ENCODE data around the gene FRAS1.
A peak's percentile ranks its signal among the peaks of the same experiment; 100 is the strongest.
"Not testable (repeated sequence)": the region's sequence is repeated elsewhere in the genome, so short reads cannot be mapped to it uniquely, and the experiment has no call there.

Gene FRAS1

DNA sequence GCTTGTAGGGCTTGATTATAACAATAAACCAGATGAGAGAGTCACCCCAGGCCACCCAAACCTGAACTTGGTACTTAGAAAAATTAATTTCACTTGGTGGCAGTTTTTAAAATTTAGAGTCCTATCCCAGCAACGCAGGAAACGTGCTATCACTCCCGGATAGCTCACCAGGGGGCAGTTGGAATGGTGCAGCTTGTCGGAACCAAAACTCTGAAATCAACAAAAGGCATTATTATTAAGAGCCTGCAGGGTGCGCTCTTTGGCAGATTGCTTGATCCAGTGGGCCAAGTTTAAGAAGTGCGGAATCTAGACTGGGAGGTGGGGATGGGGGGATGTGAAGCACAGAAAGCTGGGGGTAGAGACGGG, 2.4 kb downstream of the FRAS1 start:
- DNase-seq: peak; percentile 84

GRCh38 chr4:78059938-78060337, 2.8 kb downstream of the FRAS1 start:
- DNase-seq: no peak

- DNase-seq: peak; percentile 71
Observed at GRCh38 chr4:78061939-78062570, 4.9 kb downstream of the FRAS1 start.

- no peak for DNase-seq
Observed at GRCh38 chr4:78065508-78066192, 8.5 kb downstream of the FRAS1 start.

DNA sequence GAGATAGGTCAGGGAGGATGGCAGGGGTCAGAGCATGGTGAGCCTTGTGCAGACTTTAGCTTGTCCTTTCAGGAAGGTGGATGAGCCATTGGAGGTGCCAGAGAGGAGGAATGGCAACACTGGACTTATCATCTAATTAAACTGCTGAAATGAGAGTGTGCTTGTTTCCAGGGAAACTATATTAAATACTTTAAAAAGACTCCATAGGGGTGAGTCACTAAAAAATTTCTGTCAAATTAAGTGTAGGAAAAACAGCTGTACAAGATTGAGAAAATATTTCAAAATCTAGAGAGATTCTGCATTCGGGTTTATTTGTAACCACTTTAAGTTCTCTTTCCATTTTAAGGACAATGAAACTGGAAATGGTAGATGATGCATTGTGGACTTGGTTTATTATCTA, 11.4 kb downstream of the FRAS1 start:
- no peak for DNase-seq

GRCh38 chr4:78069319-78069718, 12.2 kb downstream of the FRAS1 start:
- DNase-seq: no peak

- no peak for DNase-seq
Observed at GRCh38 chr4:78069859-78070258, 12.7 kb downstream of the FRAS1 start.

DNA sequence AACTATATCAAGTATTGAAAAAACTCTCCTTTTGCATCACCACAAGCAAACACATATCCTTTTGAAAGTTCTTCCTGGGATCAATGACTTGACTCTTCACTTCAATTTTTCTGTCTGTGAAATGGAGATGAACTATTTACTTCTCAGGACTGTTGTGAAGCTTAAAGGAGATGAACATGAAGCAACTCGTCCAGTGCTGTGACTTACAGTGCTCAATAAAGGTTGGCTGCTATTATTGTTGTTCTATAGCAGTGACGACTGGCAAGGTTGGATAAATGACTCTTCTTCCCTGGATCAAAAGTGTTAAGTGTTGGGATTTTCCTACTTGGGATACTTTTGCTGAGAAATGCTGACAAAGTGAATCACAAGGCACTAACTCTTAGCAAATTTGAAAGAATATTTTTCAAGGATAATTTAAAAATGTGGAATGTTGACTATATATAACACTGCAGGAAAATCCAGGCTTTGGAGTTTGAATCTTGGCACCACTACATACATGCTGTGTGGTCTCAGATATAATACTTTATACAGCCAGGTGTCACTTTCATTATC, 13.7 kb downstream of the FRAS1 start:
- no peak for DNase-seq

DNA sequence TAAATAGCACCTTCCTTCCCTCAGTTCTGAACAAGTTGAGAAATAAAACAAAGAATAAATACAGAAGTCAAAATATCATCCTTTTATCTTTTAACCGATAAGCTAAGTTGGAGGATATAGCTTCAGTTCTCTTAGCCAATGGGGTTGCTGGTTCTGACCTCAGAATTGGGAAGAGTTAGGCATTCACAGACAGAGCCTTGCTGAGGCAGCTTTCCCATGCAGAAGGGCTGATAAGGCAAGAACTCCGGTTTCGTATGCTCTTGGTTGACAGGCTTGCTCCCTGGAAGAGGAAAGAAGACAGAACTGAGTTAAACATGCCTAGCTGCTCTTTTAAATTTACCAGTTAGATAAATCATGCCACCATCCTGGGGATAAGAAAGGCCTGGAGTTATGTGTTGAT, 17.6 kb downstream of the FRAS1 start:
- DNase-seq: no peak

GRCh38 chr4:78075986-78076385, 18.9 kb downstream of the FRAS1 start:
- DNase-seq: no peak

- no peak for DNase-seq
Observed at GRCh38 chr4:78078101-78078500, 21.0 kb downstream of the FRAS1 start.

GRCh38 chr4:78079726-78080430, 22.8 kb downstream of the FRAS1 start:
- DNase-seq: peak; percentile 91

GRCh38 chr4:78081541-78081940, 24.4 kb downstream of the FRAS1 start:
- no peak for DNase-seq

GRCh38 chr4:78083035-78083434, 25.9 kb downstream of the FRAS1 start:
- no peak for DNase-seq

DNA sequence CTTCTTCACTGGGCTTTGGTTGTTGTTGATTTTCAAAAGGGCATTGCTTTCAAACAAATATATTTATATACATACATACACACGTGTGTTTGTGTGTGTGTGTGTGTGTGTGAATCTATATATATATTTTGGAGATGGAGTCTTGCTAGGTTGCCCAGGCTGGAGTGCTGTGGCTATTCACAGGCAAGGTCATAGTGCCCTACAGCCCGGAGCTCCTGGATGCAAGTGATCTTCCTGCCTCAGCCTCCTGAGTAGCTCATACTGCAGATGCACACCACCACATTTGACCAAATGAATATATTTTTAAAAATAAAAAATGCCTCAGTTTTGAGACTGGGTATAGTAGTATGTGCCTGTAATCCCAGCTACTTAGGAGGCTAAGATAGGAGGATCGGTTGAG, 34.4 kb downstream of the FRAS1 start:
- DNase-seq: no peak

DNA sequence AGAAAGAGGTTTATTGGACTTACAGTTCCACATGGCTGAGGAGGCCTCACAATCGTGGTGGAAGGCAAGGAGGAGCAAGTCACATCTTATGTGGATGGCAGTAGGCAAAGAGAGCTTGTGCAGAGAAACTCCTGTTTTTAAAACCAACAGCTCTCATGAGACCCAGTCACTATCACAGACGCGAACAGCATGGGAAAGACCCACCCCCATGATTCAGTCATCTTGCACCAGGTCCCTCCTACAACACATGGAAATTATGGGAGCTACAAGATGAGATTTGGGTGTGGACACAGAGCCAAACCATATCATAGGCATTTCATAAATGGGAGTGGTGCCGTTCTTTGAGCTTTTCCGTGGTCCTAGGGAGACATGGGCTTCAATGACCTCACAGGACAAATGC, 35.2 kb downstream of the FRAS1 start:
- DNase-seq: not testable (repeated sequence)

- DNase-seq: no peak
Observed at GRCh38 chr4:78092850-78093249, 35.7 kb downstream of the FRAS1 start.

DNA sequence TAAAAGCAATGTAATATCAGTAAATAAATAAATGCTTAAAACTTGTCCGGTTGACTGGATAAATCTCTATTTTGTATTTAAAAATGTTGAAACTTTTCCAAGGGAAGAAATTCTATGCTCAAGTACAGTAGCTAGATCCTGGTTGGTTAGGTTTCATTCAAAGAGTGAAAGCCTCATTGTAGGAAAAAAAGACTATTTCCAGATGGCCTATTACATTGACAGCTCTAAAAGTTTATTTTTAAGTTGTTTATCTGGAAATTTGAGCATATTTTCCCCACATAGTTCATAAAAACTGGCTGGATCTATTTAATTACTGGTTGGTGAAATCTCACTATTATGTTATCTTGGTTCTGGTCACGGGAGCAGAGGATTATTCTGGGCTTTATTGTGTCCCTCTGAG, 38.0 kb downstream of the FRAS1 start:
- DNase-seq: no peak

DNA sequence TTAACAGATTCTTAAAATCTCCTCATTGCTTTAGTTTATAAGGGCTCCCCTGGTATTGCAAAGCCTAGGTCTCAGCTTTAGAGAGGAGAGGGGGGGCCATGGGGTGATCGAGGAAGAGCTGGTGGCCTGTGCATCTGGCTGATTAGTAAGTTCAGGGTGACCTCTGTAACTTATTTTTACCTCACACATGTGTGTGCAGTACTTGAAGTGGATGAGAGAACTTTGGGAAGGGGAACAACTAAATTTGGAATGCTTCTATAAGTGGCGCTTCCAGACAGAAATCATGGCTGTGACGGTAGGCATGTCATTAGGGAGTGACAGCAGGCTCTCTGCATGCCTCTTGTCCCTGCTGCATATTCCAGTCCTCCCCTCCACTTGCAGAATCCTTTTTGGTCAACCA, 41.9 kb downstream of the FRAS1 start:
- no peak for DNase-seq

DNA sequence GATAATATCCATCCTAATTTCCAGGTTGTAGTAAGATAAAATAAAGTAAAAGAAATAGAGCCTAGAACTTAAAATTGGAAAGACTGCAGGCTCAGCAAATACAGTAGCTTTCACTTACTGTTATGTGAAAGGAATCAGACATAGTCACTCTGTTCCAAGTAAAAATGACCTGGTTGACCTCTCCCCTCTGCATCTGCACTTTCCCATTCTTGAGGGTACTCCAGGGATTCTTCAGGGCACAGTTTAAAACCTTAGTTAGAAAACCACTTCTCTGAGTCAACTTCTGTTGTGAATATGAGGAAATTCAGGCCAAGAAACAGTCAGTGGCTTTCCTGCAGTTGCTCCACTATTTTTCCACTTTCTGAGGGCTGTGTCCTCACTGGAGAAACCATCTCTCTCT, 42.9 kb downstream of the FRAS1 start:
- DNase-seq: no peak

GRCh38 chr4:78119698-78120097, 62.6 kb downstream of the FRAS1 start:
- no peak for DNase-seq

DNA sequence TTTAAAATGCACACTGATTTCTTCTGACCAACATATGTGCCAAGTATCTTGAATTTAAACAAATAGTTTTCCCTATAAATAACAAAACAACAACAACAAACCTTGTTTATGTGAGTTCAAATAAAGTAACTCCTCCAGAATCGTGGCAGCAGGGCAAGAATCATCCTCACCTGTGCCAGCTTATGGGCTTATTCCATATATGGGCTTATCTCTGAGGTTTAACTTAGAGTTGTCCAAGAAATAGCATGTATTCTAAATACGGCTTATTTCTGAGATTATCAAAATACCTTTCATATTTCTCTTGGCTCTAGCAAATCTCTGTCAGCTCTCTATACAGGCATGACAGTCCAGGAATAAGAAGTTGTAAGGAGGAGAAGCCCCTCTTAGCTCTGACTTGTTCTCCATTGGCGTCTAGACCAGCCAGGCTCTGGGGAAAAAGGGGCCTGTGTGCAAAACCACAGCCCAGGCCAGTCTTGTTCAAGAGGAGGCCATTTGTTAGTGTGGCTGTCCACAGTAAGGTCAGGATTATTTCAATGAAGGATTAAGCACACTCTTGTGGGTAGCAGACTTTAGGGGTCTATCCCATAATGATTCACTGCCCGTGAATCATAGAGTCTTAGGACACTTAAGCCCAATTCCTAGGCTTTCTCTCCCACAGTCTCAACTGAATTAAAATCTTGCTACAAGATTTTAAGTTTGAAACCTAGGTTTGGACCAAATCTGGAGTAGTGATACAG, 63.2 kb downstream of the FRAS1 start:
- DNase-seq: no peak

DNA sequence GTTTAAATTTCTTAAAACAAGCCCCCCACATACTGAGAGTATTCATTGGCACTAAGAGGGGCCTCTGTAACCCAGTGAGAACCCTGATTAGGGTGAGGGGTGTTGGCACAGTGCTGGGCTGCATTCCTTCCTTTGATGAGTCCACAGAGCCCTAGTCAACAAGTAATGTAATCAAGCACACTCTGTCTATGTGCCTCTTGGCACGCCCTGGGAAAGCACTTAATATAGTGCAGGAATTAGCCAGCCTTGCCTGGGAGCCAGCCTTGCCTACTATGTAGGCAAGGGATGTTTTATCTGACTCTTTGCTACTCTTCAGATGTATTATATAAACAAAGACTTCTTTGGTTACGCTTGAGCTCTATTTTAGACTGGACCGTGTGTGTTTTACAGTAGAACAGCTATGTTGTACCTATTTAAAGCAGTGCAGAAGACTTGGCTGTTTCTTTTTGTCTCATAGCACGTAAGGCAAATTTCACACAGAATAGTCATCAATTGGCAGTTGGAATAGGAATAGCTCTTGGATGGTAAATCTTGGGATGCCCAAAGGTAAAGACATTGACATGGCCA, 64.3 kb downstream of the FRAS1 start:
- DNase-seq: no peak
